CD4-positive, alpha-beta T cell treated with Interleukin-6 for 4 hours (primary cell): ENCODE data around the gene LAMA4.

Source experiments
- DNase-seq: peaks from one replicate; pipeline ENCODE4 v3.0.0-alpha.2; 2020; ENCODE audit warnings: mixed read lengths

Gene LAMA4

DNA sequence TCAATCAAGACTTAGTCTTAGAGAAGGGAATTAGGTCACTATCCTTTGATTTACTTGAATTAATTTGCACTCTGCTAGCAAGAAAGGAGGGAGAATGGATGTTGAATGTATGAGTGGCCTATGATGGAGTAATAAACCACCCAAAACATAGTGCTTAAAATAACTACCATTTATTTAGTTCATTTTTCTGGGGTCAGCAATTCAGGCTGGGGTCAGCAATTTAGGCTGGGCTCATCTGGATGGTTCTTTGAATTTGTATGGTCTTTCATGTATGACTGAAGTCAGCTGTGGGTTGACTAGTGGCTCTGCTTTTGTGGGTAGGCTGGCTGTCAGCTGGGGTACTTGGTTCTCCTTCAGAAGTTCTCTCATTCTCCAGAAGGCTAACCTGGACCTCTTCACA lies 21.0 kb upstream of the LAMA4 start:
- no peak for DNase-seq

- no peak for DNase-seq
Measured at GRCh38 chr6:112274774-112275173, 20.4 kb upstream of the LAMA4 start.

DNA sequence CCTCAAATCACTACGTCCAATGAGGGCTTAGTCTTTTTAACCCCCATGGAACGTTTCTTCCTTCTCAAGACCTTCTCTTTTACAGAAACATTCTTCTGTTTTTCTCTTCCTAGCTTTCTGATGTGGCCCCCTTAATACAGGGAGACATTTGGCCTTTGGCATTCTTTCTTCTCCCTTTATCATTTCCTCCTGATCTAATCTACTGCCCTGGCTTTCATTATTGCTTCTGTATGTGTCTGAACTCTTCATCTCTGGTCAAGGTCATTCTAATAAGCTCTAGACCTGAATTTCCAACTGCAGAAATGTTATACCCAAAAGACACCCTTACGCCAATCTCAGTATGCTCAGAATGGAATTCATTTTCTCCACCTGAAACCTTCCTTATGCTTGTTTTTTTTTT lies 18.4 kb upstream of the LAMA4 start:
- no peak for DNase-seq

DNA sequence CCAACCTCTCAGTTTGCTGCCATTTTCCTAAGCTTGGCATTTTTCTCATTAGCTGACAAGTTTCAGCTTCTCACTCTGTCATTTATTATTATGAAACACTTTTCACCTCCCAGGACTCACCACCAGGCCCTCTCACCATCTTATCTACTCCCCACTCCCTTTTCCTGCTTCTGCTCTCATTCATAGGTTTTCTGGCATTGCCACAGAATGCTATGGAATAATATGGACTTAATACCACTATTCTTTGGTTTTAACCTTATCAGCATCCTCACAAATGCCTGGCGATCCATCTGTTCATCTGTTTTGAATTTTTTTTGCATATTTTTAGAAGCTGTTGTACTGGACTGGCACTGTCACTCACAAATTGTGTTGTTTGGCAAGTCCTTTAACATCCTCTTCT lies 16.4 kb upstream of the LAMA4 start:
- DNase-seq: no peak

DNA sequence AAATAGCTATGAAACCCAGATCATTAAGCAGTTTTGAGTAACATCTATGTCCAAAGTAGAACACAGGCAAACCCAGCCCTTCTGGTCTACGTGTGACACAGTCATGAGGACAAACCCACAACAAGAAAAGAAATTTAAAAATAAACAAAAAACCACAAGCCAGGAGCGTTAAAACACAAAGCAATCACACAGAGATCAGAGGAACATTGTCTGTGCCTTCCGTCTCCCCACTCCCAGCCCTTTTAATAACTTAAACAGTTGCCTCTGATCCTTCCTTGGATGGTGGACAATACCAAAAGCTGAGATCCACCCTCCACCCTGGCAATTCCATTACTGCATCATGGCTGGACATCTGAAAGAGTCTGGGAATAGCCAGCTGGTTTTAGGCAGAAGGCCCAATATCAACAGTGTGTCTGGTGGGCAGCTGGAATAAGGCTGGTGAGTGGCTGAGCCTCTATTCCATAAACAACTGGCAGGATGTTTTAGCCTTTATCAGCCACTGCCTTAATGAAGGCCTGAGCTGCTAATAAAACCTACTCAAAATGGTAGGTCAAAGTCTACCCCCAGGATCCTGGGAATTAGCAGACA lies 15.7 kb upstream of the LAMA4 start:
- no peak for DNase-seq

GRCh38 chr6:112269114-112269513 lies 14.7 kb upstream of the LAMA4 start:
- DNase-seq: no peak

DNA sequence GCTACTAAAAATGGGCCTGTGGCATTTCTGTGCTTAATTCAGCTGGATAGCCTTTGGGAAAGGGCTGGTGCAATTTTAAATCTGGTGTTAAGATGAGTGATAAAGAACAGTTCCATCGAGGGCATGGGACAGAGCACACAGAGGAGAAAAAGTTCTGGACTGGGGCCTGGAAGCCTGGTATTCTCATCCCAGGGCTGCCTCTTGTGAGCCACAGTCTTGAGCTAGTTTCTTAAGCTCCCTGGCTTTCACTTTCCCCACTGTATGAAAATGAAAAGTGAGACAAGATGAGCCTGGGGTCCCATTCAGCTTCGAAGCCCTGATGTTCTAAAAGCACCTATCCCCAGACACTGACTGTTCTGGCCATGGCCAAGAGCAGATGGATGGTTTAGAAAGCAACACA lies 14.3 kb upstream of the LAMA4 start:
- no peak for DNase-seq

DNA sequence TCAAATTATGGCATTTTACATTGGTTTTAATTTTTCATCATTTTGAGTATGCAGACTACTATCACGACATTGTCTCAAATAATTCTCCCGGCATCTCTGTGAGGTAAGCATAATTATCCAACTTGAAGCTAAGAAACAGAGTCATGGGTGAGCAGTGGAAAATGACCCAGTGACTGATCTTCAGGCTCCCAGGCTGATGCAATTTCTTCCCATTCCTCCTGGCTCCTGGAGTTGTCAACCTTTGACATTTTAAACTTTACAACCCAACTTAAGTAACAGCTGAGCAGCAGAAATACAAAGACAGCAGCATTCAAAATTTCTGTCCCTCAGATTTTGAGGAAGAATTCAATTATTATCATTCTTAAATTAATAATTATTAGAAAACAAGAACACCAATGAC lies 13.7 kb upstream of the LAMA4 start:
- no peak for DNase-seq

DNA sequence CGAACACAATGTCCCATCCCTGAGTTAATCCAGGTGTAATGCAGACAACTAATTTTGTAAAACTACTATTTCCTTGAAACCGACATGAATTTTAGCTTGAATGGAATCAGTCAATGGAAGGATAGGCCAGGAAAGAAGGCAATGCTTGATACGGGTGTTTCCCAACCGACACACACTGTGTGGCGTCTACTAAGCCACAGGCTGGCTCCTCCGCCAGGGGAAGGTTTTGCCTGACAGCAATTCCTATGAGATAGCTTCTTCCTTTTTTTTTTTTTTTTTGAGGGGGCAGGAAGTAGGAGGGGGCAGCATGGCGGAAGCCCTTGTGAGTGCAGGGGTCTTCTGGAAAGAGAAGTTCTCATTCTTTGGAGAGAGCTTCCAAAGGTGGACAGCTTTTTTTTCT lies 12.0 kb upstream of the LAMA4 start:
- no peak for DNase-seq

GRCh38 chr6:112259337-112259675 lies 4.9 kb upstream of the LAMA4 start:
- DNase-seq: no peak

DNA sequence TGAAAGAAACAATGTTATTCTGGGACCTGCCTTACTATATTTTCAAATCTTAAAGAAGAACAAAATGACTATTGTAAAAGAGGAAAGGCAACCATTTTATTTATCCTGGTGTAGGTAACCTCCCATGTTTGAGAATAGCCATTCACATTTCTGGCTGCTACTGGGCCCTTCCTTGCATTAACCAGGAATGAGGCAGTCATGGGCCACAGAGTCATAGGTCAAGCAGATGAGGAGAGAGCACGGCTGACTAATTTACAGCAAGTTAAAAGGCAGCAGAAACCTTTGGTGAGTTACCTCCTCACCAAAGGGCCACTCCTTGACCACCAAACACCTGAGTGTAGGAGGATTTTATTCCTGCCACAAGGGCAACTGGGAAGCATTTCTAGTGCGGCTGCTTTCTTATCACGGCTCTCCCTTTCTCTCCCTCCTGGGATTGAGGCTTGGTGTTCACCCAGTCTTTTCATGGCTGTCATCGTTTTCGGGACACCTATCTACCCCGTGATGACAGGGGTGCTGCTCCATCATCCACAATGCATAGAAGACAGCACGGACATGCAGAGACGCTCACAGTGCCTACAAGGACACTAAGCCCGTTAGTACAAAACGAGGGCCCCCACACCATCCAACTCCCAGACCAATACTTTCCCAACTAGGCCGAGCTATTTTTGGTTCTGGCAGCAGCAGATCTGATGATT lies 4.4 kb upstream of the LAMA4 start:
- no peak for DNase-seq

GRCh38 chr6:112257178-112257855 lies 3.0 kb upstream of the LAMA4 start:
- DNase-seq: no peak

DNA sequence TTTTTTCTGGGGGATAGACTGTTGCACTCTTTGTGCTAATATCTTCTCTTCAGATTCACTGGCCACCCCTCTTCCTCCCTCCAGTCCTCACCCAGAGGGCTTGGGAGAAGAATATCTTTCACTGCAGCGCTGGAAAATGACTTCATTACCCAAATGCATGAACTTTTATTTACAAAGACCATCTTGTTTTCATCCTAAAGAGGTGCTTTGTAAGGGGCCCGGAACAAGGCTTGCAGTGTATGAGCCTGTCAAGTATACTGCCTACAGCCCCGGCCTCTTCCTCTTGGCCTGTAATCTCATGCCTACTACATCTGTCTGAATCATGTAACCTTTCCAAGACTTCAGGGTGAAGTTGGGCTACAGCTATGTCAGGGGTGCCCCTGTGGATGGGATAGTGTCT lies 554 bp upstream of the LAMA4 start:
- no peak for DNase-seq

- no peak for DNase-seq
Measured at GRCh38 chr6:112253498-112253840, 898 bp downstream of the LAMA4 start.

DNA sequence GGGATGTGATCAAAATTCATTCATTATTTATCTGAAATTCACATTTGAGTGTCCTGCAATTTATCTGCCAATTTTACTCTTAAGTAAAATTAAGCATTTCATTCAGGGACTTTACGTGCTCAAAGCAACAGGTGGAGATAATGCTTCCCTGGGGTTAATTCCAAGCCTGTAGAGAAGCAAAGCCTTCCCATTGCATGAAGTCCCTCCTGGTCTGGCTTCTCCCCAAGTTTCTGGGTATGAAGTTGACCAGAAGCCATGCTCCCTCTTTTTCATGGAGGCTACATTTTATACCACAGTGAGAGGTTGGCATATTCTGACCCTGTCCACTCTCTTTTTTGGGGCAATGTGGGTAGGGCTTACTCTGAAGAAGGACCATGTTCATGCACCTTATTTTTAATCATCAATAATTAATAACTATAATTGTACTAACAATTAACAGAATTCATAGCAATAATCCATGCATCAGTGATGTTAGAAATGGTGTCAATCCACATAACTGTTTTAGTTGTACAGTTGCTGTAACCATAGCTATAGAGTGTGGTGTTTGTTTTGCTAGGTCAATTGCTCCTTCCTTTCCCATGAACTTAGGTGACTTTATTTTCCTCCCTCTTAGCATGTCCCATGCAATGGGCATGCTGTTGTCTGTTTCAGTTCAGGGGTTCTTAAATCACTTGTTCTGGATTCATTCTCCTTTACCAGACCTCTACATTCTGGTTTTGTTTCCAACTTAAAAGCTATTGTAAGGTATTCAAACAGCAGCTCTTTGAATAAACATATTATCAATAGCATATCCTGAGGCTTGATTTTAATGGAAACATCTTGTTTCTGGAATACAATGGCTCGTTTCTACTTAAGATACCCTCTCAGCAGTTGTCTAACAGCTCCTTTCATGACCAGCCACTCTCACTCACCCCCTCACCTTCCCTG lies 1.5 kb downstream of the LAMA4 start:
- no peak for DNase-seq

DNA sequence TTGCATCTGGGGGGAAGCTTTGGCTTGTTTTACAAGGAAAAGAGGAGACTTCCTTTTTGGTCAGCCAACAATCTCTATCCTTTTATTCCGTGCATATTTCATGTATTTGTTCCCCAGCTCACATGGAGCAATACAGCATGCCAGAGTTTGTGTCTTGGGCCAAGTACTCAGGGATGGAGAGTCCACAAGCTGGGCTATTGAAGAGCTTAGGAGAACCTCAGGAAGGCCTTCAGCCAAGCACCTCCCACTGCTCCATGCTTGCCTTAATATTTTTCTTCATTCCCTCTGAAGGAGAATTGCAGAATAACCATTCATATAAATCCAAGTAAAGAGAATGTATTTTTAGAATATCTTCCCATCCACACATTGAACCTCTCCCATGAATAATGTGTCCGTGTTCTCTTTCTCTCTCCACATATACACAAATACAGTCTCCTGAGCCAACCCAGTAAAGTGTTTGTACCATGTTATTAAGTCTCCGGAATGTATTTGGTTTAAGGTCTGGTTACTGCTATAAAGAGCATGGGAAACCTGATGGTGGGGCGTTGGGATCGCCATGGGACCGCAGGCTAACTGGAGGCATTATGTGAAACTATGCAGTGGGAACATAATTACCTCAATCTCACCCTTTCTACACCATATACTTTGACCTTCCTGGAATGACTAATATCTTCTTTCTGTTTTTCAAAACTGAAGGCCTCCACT lies 3.0 kb downstream of the LAMA4 start:
- DNase-seq: no peak

GRCh38 chr6:112249489-112249888 lies 4.9 kb downstream of the LAMA4 start:
- DNase-seq: no peak

GRCh38 chr6:112247275-112247674 lies 7.1 kb downstream of the LAMA4 start:
- DNase-seq: no peak

- no peak for DNase-seq
Measured at GRCh38 chr6:112245511-112246203, 8.7 kb downstream of the LAMA4 start.

DNA sequence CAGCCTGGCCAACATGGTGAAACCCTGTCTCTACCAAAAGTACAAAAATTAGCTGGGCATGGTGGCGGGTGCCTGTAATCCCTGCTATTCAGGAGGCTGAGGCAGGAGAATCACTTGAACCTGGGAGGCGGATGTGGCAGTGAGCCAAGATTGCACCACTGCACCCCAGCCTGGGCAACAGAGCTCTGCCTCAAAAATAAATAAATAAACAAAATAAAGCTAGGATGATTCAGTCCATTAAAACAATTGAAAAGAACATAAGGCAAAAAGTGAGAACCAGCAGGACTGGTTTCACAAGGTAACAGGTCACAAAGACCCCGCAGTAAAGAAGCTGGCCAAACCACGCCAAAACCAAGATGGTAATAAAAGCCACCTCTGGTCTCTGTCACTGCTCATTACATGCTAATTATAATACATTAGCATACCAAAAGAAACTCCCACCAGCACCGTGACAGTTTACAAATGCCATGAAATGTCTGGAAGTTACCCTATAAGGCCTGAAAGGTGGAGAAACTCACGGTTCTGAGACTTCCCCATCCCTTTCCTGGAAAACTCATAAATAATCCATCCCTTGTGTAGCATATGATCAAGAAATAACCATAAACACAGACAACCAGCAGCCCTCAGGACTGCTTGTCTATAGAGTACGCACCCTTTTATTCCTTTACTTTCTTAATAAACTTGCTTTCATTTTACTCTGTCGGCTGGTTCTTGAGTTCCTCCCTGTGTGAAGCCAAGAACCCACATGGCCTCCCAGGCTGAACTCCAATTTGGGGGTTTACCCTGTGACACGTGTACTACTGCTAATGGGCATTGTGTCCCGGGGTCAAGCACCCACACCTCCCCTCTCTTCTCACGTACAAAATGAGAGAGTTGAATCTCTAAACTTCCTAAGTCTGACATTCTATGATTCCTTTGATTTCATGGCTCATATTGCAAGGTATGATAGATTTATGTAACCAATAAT lies 10.2 kb downstream of the LAMA4 start:
- no peak for DNase-seq

- no peak for DNase-seq
Measured at GRCh38 chr6:112241820-112242429, 12.4 kb downstream of the LAMA4 start.
